HG02759 (cell line): ENCODE results near the gene PHTF2.
"Not testable (repeated sequence)": the region's sequence is repeated elsewhere in the genome, so short reads cannot be mapped to it uniquely, and the experiment has no call there.

Experiments used
- ATAC-seq: cut with Tn5 transposase; IDR thresholded peaks from one replicate; pipeline ENCODE4 v1.9.1; 2021; ENCODE audit warnings: mild to moderate bottlenecking, moderate library complexity; ENCODE audit not compliant: unreplicated experiment

The PHTF2 gene

GRCh38 chr7:77873416-77874327 lies 75.1 kb downstream of the PHTF2 start:
- ATAC-seq, result not testable (repeated sequence)

- ATAC-seq, result no peak
Measured at GRCh38 chr7:77877791-77878190, 79.2 kb downstream of the PHTF2 start.

GRCh38 chr7:77878500-77878899 lies 79.9 kb downstream of the PHTF2 start:
- ATAC-seq, result no peak

GRCh38 chr7:77879272-77879671 lies 80.7 kb downstream of the PHTF2 start:
- ATAC-seq, result no peak

GRCh38 chr7:77881871-77882270 lies 83.3 kb downstream of the PHTF2 start:
- ATAC-seq, result no peak

GRCh38 chr7:77885155-77885554 lies 86.6 kb downstream of the PHTF2 start:
- no peak for ATAC-seq

GRCh38 chr7:77887567-77887966 lies 89.0 kb downstream of the PHTF2 start:
- no peak for ATAC-seq

GRCh38 chr7:77888998-77889397 lies 90.4 kb downstream of the PHTF2 start:
- no peak for ATAC-seq

- ATAC-seq, result no peak
Measured at GRCh38 chr7:77893813-77894212, 95.2 kb downstream of the PHTF2 start.

- ATAC-seq, result no peak
Measured at GRCh38 chr7:77894574-77895091, 96.1 kb downstream of the PHTF2 start.

- no peak for ATAC-seq
Measured at GRCh38 chr7:77895905-77896304, 97.3 kb downstream of the PHTF2 start.

- ATAC-seq, result no peak
Measured at GRCh38 chr7:77897004-77897547, 98.5 kb downstream of the PHTF2 start.

- ATAC-seq, result no peak
Measured at GRCh38 chr7:77899516-77899915, 100.9 kb downstream of the PHTF2 start.

- peak; percentile 38 for ATAC-seq
Measured at GRCh38 chr7:77903597-77903996, 105.0 kb downstream of the PHTF2 start.

- ATAC-seq, result no peak
Measured at GRCh38 chr7:77904252-77904651, 105.7 kb downstream of the PHTF2 start.

- no peak for ATAC-seq
Measured at GRCh38 chr7:77907281-77907680, 108.7 kb downstream of the PHTF2 start.

GRCh38 chr7:77908664-77909063 lies 110.1 kb downstream of the PHTF2 start:
- no peak for ATAC-seq

- no peak for ATAC-seq
Measured at GRCh38 chr7:77910124-77910523, 111.6 kb downstream of the PHTF2 start.

GRCh38 chr7:77912293-77912692 lies 113.7 kb downstream of the PHTF2 start:
- no peak for ATAC-seq

- ATAC-seq, result no peak
Measured at GRCh38 chr7:77913977-77914607, 115.5 kb downstream of the PHTF2 start.

GRCh38 chr7:77917500-77918262 lies 119.1 kb downstream of the PHTF2 start:
- no peak for ATAC-seq
